ENCODE results near the gene TTYH1.

DNA sequence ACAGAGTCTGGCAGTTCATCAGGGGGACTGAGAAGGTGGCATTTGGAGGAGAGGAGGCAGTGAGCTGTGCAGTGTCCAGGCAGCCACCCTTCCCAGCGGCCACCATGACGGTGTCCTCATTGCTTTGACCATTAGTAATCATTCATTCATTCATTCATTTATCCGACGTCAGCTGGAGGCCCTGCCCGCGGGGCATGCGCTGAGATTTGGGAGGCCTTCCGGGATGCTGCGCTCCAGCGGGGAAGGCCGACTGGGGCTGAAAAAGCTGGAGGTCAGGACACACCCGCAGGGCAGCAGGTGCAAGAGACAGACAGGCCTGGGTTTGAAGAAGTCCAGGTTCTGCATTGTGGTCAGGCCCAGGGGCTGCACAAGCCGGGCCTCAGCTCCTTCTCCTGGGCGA, 8.9 kb downstream of the TTYH1 start:
- TF ChIP-seq EP300 (IDR thresholded peaks at IDR 0.05; ENCODE audit: borderline replicate concordance) (no peak), YY1 (IDR thresholded peaks at IDR 0.05; ENCODE audit: low read depth) (no peak), ZBTB7A (IDR thresholded peaks at IDR 0.05; ENCODE audit: low read depth) (no peak)

Measured in Ishikawa (cell line).